ENCODE measurements around the gene FAAP20. TPM values are rescaled to one million over a fixed set of nuclear protein-coding genes. Genes with fewer than 3 reads are reported as not detected.

FAAP20 gene
- total and polyA plus RNA-seq, 2 of the 8 experiments (the other 6 are each of a cell fraction or from before 2014, with no cell fraction given) = 58.4 to 99.8 TPM

- TF ChIP-seq TAF7 (optimal IDR thresholded peaks at IDR 0.05; ENCODE audit: borderline replicate concordance, low read depth, low read length) = no peak
- TF ChIP-seq TCF12 (IDR thresholded peaks at IDR 0.05; ENCODE audit: low read depth, low read length) = no peak
- no peak for TF ChIP-seq BCL11A (IDR thresholded peaks at IDR 0.05; ENCODE audit: low read depth in 2 of 2, low read length in 2 of 2)
- TF ChIP-seq ATF2 (IDR thresholded peaks at IDR 0.05; ENCODE audit: low read length) = no peak
- TF ChIP-seq CHD2 (IDR thresholded peaks at IDR 0.05; ENCODE audit: low read length) = no peak
- TF ChIP-seq ZNF274 (IDR thresholded peaks at IDR 0.05; ENCODE audit: borderline replicate concordance, extremely low read depth, low read length) = no peak
- no peak for TF ChIP-seq CREB1 (IDR thresholded peaks at IDR 0.05)
- TF ChIP-seq MAX (IDR thresholded peaks at IDR 0.05) = no peak
- no peak for TF ChIP-seq RFX5 (IDR thresholded peaks at IDR 0.05; ENCODE audit: borderline replicate concordance, low read depth, low read length)
- TF ChIP-seq RBBP5 (IDR thresholded peaks at IDR 0.05; ENCODE audit: borderline replicate concordance, low read depth, low read length) = no peak
- TF ChIP-seq BACH1 (IDR thresholded peaks at IDR 0.05; ENCODE audit: low read length) = no peak
- no peak for TF ChIP-seq POLR2AphosphoS5 (IDR thresholded peaks at IDR 0.05; ENCODE audit: low read depth, low read length)
- TF ChIP-seq TAF1 (IDR thresholded peaks at IDR 0.05; ENCODE audit: low read depth, low read length) = 0 out of 2 replicates have a peak, but pooled peaks have one; percentile 20
- no peak for TF ChIP-seq SIRT6 (IDR thresholded peaks at IDR 0.05; ENCODE audit: low read length)
Measured at GRCh38 chr1:2194319-2194897, at the start of gene FAAP20 (continued).

Data from H1 (cell line).